Trophoblast cell (in vitro differentiated cells and primary cell): Measurements from ENCODE around the gene NFYC.
A peak's percentile ranks its signal among the peaks of the same experiment; 100 is the strongest.

ENCODE experiments used
- DNase-seq, 2 donors: peaks; one replicate each; pipeline ENCODE4 v3.0.0-alpha.2; 2016
- H2AFZ ChIP-seq: 2 replicates; pipeline ENCODE4 v1.6.1; 2013; ENCODE audit warnings: low read length, moderate library complexity, mild to moderate bottlenecking; ENCODE audit not compliant: insufficient read depth, poor library complexity
- H2AK5ac ChIP-seq: 2 replicates; pipeline ENCODE4 v1.6.1; 2013; ENCODE audit warnings: mild to moderate bottlenecking, low read length
- H2BK120ac ChIP-seq: 2 replicates; pipeline ENCODE4 v1.6.1; 2013; ENCODE audit warnings: low read length, mild to moderate bottlenecking, moderate library complexity; ENCODE audit not compliant: insufficient read depth, poor library complexity
- H2BK12ac ChIP-seq: 2 replicates; pipeline ENCODE4 v1.6.1; 2013; ENCODE audit warnings: mild to moderate bottlenecking, low read length, moderate library complexity
- H2BK5ac ChIP-seq: 2 replicates; pipeline ENCODE4 v1.6.1; 2013; ENCODE audit warnings: low read length, low read depth, moderate library complexity, mild to moderate bottlenecking; ENCODE audit not compliant: poor library complexity
- H3K14ac ChIP-seq: 2 replicates; pipeline ENCODE4 v1.6.1; 2013; ENCODE audit warnings: mild to moderate bottlenecking, low read length
- H3K18ac ChIP-seq: 2 replicates; pipeline ENCODE4 v1.6.1; 2013; ENCODE audit warnings: mild to moderate bottlenecking, low read length
- H3K23ac ChIP-seq: 2 replicates; pipeline ENCODE4 v1.6.1; 2013; ENCODE audit warnings: low read length
- H3K27ac ChIP-seq: 2 replicates; pipeline ENCODE4 v1.5.1; 2013; ENCODE audit warnings: low read depth, mild to moderate bottlenecking, inconsistent platforms, low read length, moderate library complexity
- H3K27me3 ChIP-seq: 2 replicates; pipeline ENCODE4 v1.6.1; 2013; ENCODE audit warnings: inconsistent platforms, mild to moderate bottlenecking, low read length, moderate library complexity; ENCODE audit not compliant: insufficient read depth
- H3K36me3 ChIP-seq, 2 experiments: 1 replicate in 1 of 2; 2 replicates in 1 of 2; pipeline ENCODE4 v1.6.1; 2013; ENCODE audit warnings: low read length in 2 of 2, mild to moderate bottlenecking in 2 of 2, moderate library complexity in 1 of 2; ENCODE audit not compliant: insufficient read depth in 2 of 2, control insufficient read depth in 1 of 2
- H3K4ac ChIP-seq: 2 replicates; pipeline ENCODE4 v1.6.1; 2013; ENCODE audit warnings: low read depth, mild to moderate bottlenecking, low read length, moderate library complexity
- H3K4me1 ChIP-seq, 2 experiments: 1 replicate in 1 of 2; 2 replicates in 1 of 2; pipeline ENCODE4 v1.6.1; 2013; ENCODE audit warnings: low read length in 2 of 2, mild to moderate bottlenecking in 2 of 2, moderate library complexity in 1 of 2; ENCODE audit not compliant: insufficient read depth in 2 of 2, control insufficient read depth in 1 of 2
- H3K4me2 ChIP-seq: 2 replicates; pipeline ENCODE4 v1.6.1; 2013; ENCODE audit warnings: inconsistent platforms, mild to moderate bottlenecking, low read length, moderate library complexity
- H3K4me3 ChIP-seq: 2 replicates; pipeline ENCODE4 v1.5.1; 2013; ENCODE audit warnings: mild to moderate bottlenecking, low read depth, low read length, inconsistent platforms
- H3K79me1 ChIP-seq: one replicate; pipeline ENCODE4 v1.6.1; 2013; ENCODE audit warnings: low read length
- H3K79me2 ChIP-seq: 2 replicates; pipeline ENCODE4 v1.6.1; 2013; ENCODE audit warnings: low read length, mild to moderate bottlenecking; ENCODE audit not compliant: control insufficient read depth, insufficient read depth, poor library complexity
- H3K9ac ChIP-seq: 2 replicates; pipeline ENCODE4 v1.6.1; 2013; ENCODE audit warnings: mild to moderate bottlenecking, low read length
- H3K9me3 ChIP-seq: 2 replicates; pipeline ENCODE4 v1.6.1; 2013; ENCODE audit warnings: low read depth, mild to moderate bottlenecking, control low read depth, inconsistent platforms, low read length; ENCODE audit not compliant: insufficient read depth
- H4K12ac ChIP-seq: 2 replicates; pipeline ENCODE4 v1.6.1; 2013; ENCODE audit warnings: low read depth, mild to moderate bottlenecking, low read length, moderate library complexity
- H4K8ac ChIP-seq: 2 replicates; pipeline ENCODE4 v1.6.1; 2013; ENCODE audit warnings: low read depth, mild to moderate bottlenecking, low read length, moderate library complexity
- H4K91ac ChIP-seq: one replicate; pipeline ENCODE4 v1.6.1; 2013; ENCODE audit warnings: low read depth, mild to moderate bottlenecking, low read length, moderate library complexity
- WGBS: extraction: QIAGEN DNeasy Blood & Tissue Kit; methylation state at CpG from one replicate; pipeline ENCODE4 v1.1.7; 2013; ENCODE audit warnings: missing lambda C conversion rate; ENCODE audit not compliant: insufficient read length, insufficient coverage; ENCODE audit errors: extremely low coverage; 5-methylcytosine and 5-hydroxymethylcytosine counted together

NFYC gene

GRCh38 chr1:40772146-40772955, 80.8 kb downstream of the NFYC start:
- WGBS, result no CpG with 5 or more reads among the region's 2 CpGs
- no peaks in the 10 kb centered on the region for H3K4me1 ChIP-seq

GRCh38 chr1:40773748-40774265, 82.3 kb downstream of the NFYC start:
- no peak overlapping the region for H3K9ac ChIP-seq
- H4K8ac ChIP-seq, result no peak overlapping the region
- H3K27me3 ChIP-seq, result no peaks in the 10 kb centered on the region
- no peak overlapping the region for H3K14ac ChIP-seq
- no peak overlapping the region for H3K27ac ChIP-seq
- peaks cover 4% of the 10 kb centered on the region for H3K9me3 ChIP-seq
- H3K23ac ChIP-seq, result no peak overlapping the region
- H2BK120ac ChIP-seq, result no peak overlapping the region
- no peak overlapping the region for H3K4ac ChIP-seq
- no peak overlapping the region for H2AFZ ChIP-seq
- no peak overlapping the region for H4K12ac ChIP-seq
- H3K79me2 ChIP-seq, result no peaks in the 10 kb centered on the region
- no peak overlapping the region for H2BK5ac ChIP-seq
- WGBS, result no CpG with 5 or more reads among the region's 6 CpGs
- H3K4me1 ChIP-seq, result no peaks in the 10 kb centered on the region
- H3K79me1 ChIP-seq, result no peaks in the 10 kb centered on the region
- H3K4me2 ChIP-seq, result no peak overlapping the region
- no peak overlapping the region for H2BK12ac ChIP-seq
- H2AK5ac ChIP-seq, result no peak overlapping the region
- H3K36me3 ChIP-seq, result peaks cover 23 to 33% of the 10 kb centered on the region in 2 experiments
- no peak overlapping the region for H3K4me3 ChIP-seq
- no peak for DNase-seq
- no peak overlapping the region for H4K91ac ChIP-seq
- no peak overlapping the region for H3K18ac ChIP-seq

More at GRCh38 chr1:40772146-40772955, 80.8 kb downstream of the NFYC start:
- Histone ChIP-seq H3K36me3 (peaks cover 31 to 42% of the 10 kb centered on the region in 2 experiments), H4K91ac (no peak overlapping the region), H3K27ac (no peak overlapping the region), H3K14ac (no peak overlapping the region), H4K8ac (no peak overlapping the region), H2AK5ac (no peak overlapping the region), H3K79me2 (no peaks in the 10 kb centered on the region), H3K9ac (no peak overlapping the region), H2BK12ac (no peak overlapping the region), H2BK120ac (no peak overlapping the region), H2BK5ac (no peak overlapping the region), H3K79me1 (no peaks in the 10 kb centered on the region), H3K4me2 (no peak overlapping the region), H2AFZ (no peak overlapping the region), H3K4me3 (no peak overlapping the region), H3K18ac (no peak overlapping the region), H3K27me3 (no peaks in the 10 kb centered on the region), H3K4ac (no peak overlapping the region), H3K23ac (no peak overlapping the region), H3K9me3 (peaks cover 4% of the 10 kb centered on the region), H4K12ac (no peak overlapping the region)
- no peak for DNase-seq

GRCh38 chr1:40774266-40774998, 82.9 kb downstream of the NFYC start:
- Histone ChIP-seq H3K4me3 (no peak overlapping the region), H3K79me1 (no peaks in the 10 kb centered on the region), H4K91ac (no peak overlapping the region), H4K8ac (no peak overlapping the region), H3K9me3 (peaks cover 4% of the 10 kb centered on the region), H2AFZ (no peak overlapping the region), H3K4me1 (no peaks in the 10 kb centered on the region), H4K12ac (no peak overlapping the region), H3K79me2 (no peaks in the 10 kb centered on the region), H3K14ac (no peak overlapping the region), H3K36me3 (peaks cover 21 to 27% of the 10 kb centered on the region in 2 experiments), H3K27ac (no peak overlapping the region), H3K9ac (no peak overlapping the region), H2AK5ac (no peak overlapping the region), H3K4me2 (no peak overlapping the region), H3K23ac (no peak overlapping the region), H3K27me3 (no peaks in the 10 kb centered on the region), H3K4ac (no peak overlapping the region), H3K18ac (no peak overlapping the region), H2BK120ac (no peak overlapping the region), H2BK5ac (no peak overlapping the region), H2BK12ac (no peak overlapping the region)
- DNase-seq, result peak; percentile 50 to 66
- no CpG with 5 or more reads among the region's 3 CpGs for WGBS

- H3K4me1 ChIP-seq, result no peaks in the 10 kb centered on the region
- H2BK5ac ChIP-seq, result no peak overlapping the region
- H3K9ac ChIP-seq, result no peak overlapping the region
- no peak overlapping the region for H4K8ac ChIP-seq
- no peak overlapping the region for H4K12ac ChIP-seq
- H2BK12ac ChIP-seq, result no peak overlapping the region
- H3K18ac ChIP-seq, result no peak overlapping the region
- H3K79me2 ChIP-seq, result no peaks in the 10 kb centered on the region
- no peak overlapping the region for H4K91ac ChIP-seq
- no peak overlapping the region for H3K4me3 ChIP-seq
- no peak overlapping the region for H3K4ac ChIP-seq
- no peak overlapping the region for H3K27ac ChIP-seq
- no peak overlapping the region for H2AK5ac ChIP-seq
- no peaks in the 10 kb centered on the region for H3K79me1 ChIP-seq
- DNase-seq, result no peak
- H3K23ac ChIP-seq, result no peak overlapping the region
- peaks cover 4% of the 10 kb centered on the region for H3K9me3 ChIP-seq
- WGBS, result no CpG with 5 or more reads among the region's 4 CpGs
- H3K4me2 ChIP-seq, result no peak overlapping the region
- no peak overlapping the region for H2AFZ ChIP-seq
- no peak overlapping the region for H3K14ac ChIP-seq
- H3K27me3 ChIP-seq, result no peaks in the 10 kb centered on the region
- peaks cover 9 to 11% of the 10 kb centered on the region in 2 experiments for H3K36me3 ChIP-seq
- H2BK120ac ChIP-seq, result no peak overlapping the region
Measured at GRCh38 chr1:40776236-40777072, 85.0 kb downstream of the NFYC start.
